ENCODE data around the gene RAB15. TPM values are rescaled to one million over a fixed set of nuclear protein-coding genes. Genes with fewer than 3 reads are reported as not detected.
"Not testable (repeated sequence)": the region's sequence is repeated elsewhere in the genome, so short reads cannot be mapped to it uniquely, and the experiment has no call there.

Gene RAB15
- total and polyA plus RNA-seq, 2 donors from 2014 or later: 18.3 to 21.7 TPM

DNA sequence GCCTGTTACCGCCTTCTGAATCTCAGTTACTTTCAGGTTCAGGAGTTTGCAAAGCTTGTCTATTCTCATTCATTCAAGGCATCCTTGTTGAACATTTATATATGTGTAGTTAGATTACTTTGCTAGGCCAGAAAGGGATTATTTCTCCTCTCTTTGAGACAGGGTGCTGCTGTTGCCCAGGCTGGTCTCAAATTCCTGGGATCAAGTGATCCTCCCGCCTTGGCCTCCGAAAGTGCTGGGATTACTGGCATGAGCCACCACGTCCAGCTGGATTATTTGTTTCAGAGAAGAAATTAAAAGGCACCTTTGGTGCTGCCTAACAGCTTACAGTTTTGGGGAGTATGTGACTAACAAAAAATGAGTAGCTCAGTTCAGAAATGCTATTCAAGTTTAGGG lies 57.1 kb downstream of the RAB15 start:
- no peaks in the 10 kb centered on the region for H3K36me3 ChIP-seq (ENCODE audit: control insufficient read depth in 2 of 3, insufficient read depth in 3 of 3, low read length in 3 of 3)
- no peak for DNase-seq
- TF ChIP-seq, protein P1, sequence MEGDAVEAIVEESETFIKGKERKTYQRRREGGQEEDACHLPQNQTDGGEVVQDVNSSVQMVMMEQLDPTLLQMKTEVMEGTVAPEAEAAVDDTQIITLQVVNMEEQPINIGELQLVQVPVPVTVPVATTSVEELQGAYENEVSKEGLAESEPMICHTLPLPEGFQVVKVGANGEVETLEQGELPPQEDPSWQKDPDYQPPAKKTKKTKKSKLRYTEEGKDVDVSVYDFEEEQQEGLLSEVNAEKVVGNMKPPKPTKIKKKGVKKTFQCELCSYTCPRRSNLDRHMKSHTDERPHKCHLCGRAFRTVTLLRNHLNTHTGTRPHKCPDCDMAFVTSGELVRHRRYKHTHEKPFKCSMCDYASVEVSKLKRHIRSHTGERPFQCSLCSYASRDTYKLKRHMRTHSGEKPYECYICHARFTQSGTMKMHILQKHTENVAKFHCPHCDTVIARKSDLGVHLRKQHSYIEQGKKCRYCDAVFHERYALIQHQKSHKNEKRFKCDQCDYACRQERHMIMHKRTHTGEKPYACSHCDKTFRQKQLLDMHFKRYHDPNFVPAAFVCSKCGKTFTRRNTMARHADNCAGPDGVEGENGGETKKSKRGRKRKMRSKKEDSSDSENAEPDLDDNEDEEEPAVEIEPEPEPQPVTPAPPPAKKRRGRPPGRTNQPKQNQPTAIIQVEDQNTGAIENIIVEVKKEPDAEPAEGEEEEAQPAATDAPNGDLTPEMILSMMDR (IDR thresholded peaks at IDR 0.05; ENCODE audit: borderline replicate concordance, extremely low read depth, insufficient read depth): no peak
- no peak for FAIRE-seq
- H3K4me3 ChIP-seq (ENCODE audit: low read length in 3 of 3): peak overlapping the region; percentile 64 to 91 (median 90)
- peak overlapping the region; percentile 39 to 99 (median 98) for H3K9ac ChIP-seq (ENCODE audit: low read length in 3 of 3)
- peaks cover 0 to 16% (median 9%) of the 10 kb centered on the region in 3 donors for H3K4me1 ChIP-seq (ENCODE audit: control insufficient read depth in 2 of 3, insufficient read depth in 2 of 3, low read depth in 1 of 3, low read length in 3 of 3)
- intact Hi-C loops (cut with DNase I): no loop called here
- no peaks in the 10 kb centered on the region for H3K9me3 ChIP-seq (ENCODE audit: control insufficient read depth in 2 of 3, insufficient read depth in 1 of 3, low read length in 3 of 3)
- H3K27ac ChIP-seq (ENCODE audit: low read depth in 2 of 2, low read length in 2 of 2): peak overlapping the region in 1 of 2 donors; percentile 94
- H3K27me3 ChIP-seq (ENCODE audit: control insufficient read depth, insufficient read depth, low read length): no peaks in the 10 kb centered on the region

DNA sequence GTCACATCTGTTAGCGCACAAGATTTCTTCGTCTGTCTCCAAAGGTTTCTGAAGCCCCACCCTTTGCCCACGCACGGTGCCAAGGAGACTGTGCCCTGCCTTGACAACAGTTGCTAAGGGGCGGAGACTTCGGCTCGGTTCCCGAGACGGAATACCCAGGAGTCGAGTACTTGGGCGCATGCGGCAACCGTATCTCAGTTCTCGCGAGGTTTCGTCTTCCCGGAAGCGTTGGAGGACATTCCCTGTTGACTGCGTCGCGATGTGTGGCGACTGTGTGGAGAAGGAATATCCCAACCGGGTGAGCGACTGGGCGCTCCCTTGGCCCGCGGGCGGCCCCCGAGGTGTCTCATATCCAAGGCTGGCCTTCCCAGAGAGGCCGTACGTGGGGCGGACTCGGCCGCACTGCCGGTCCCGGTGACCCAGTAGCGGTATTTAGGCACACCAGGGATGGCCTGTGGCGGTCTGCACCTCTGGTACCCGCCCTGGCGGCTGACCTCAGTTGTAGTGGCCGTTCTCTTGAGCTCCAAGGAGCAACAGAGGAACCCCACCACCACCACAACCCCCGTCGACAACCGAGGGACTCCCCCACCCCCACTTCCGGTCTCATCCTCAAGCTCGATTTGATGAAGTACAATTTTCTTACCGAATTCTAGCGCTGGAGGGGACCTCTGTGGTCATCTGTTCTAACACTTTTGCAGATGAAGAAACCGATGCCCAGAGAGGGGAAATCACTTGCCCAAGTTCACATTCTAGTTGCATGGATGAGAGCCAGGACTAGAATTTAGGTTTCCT lies 57.7 kb downstream of the RAB15 start, which contains the start of gene CHURC1:
TSS of gene CHURC1 (plus strand) at position 219 of the 792 bp plus-strand sequence. CDS start at position 260, 41 bp downstream.
- Histone ChIP-seq H3K9me3 (ENCODE audit: control insufficient read depth in 2 of 3, insufficient read depth in 1 of 3, low read length in 3 of 3) (no peaks in the 10 kb centered on the region), H3K9ac (ENCODE audit: low read length in 3 of 3) (peak within 1 kb of the TSS; percentile 39 to 99 (median 98)), H3K27me3 (ENCODE audit: control insufficient read depth, insufficient read depth, low read length) (no peaks in the 10 kb centered on the region), H3K36me3 (ENCODE audit: control insufficient read depth in 2 of 3, insufficient read depth in 3 of 3, low read length in 3 of 3) (no peaks in the 10 kb centered on the region), H3K4me1 (ENCODE audit: control insufficient read depth in 2 of 3, insufficient read depth in 2 of 3, low read depth in 1 of 3, low read length in 3 of 3) (peaks cover 0 to 16% (median 9%) of the 10 kb centered on the region in 3 donors), H3K27ac (ENCODE audit: low read depth in 2 of 2, low read length in 2 of 2) (peak within 1 kb of the TSS; percentile 85 to 94), H3K4me3 (ENCODE audit: low read length in 3 of 3) (peak within 1 kb of the TSS; percentile 64 to 91 (median 90))
- TF ChIP-seq, protein P1 (IDR thresholded peaks at IDR 0.05; ENCODE audit: borderline replicate concordance, extremely low read depth, insufficient read depth): peak; percentile 7
- peak; percentile 99 for DNase-seq
- intact Hi-C loops (cut with DNase I): no loop called here
- peak; percentile 71 for FAIRE-seq

- H3K9ac ChIP-seq (ENCODE audit: low read length in 3 of 3); DNase-seq; H3K36me3 ChIP-seq (ENCODE audit: control insufficient read depth in 2 of 3, insufficient read depth in 3 of 3, low read length in 3 of 3); H3K9me3 ChIP-seq (ENCODE audit: control insufficient read depth in 2 of 3, insufficient read depth in 1 of 3, low read length in 3 of 3); FAIRE-seq; H3K27me3 ChIP-seq (ENCODE audit: control insufficient read depth, insufficient read depth, low read length); H3K27ac ChIP-seq (ENCODE audit: low read depth in 2 of 2, low read length in 2 of 2); intact Hi-C loops (cut with DNase I): not testable (repeated sequence)
- peaks cover 0 to 14% (median 9%) of the 10 kb centered on the region in 3 donors for H3K4me1 ChIP-seq (ENCODE audit: control insufficient read depth in 2 of 3, insufficient read depth in 2 of 3, low read depth in 1 of 3, low read length in 3 of 3)
- H3K4me3 ChIP-seq (ENCODE audit: low read length in 3 of 3): peak overlapping the region in 2 of 3 donors; percentile 90 to 91
These were observed 58.7 kb downstream of the RAB15 start for GRCh38 chr14:64913477-64913876.

GRCh38 chr14:64912261-64912660 lies 59.9 kb downstream of the RAB15 start:
- intact Hi-C loops (cut with DNase I): no loop called here
- H3K9ac ChIP-seq (ENCODE audit: low read length in 3 of 3): no peak overlapping the region
- DNase-seq: no peak

More at GRCh38 chr14:64912261-64912660, 59.9 kb downstream of the RAB15 start:
- H3K27ac ChIP-seq (ENCODE audit: low read depth in 2 of 2, low read length in 2 of 2): no peak overlapping the region
- H3K9me3 ChIP-seq (ENCODE audit: control insufficient read depth in 2 of 3, insufficient read depth in 1 of 3, low read length in 3 of 3): no peaks in the 10 kb centered on the region
- no peaks in the 10 kb centered on the region for H3K27me3 ChIP-seq (ENCODE audit: control insufficient read depth, insufficient read depth, low read length)
- peaks cover 0 to 11% (median 9%) of the 10 kb centered on the region in 3 donors for H3K4me1 ChIP-seq (ENCODE audit: control insufficient read depth in 2 of 3, insufficient read depth in 2 of 3, low read depth in 1 of 3, low read length in 3 of 3)
- H3K4me3 ChIP-seq (ENCODE audit: low read length in 3 of 3): no peak overlapping the region
- no peaks in the 10 kb centered on the region for H3K36me3 ChIP-seq (ENCODE audit: control insufficient read depth in 2 of 3, insufficient read depth in 3 of 3, low read length in 3 of 3)
- no peak for FAIRE-seq
- TF ChIP-seq, protein P1 (IDR thresholded peaks at IDR 0.05; ENCODE audit: borderline replicate concordance, extremely low read depth, insufficient read depth): no peak

Measured in kidney (tissue), 14 donors.